Activated CD4-positive, alpha-beta memory T cell treated with anti-CD3 and anti-CD28 coated beads for 36 hours (primary cell): ENCODE results near the gene RERE. TPM values are rescaled to one million over a fixed set of nuclear protein-coding genes. Genes with fewer than 3 reads are reported as not detected.
A peak's percentile ranks its signal among the peaks of the same experiment; 100 is the strongest.

Source experiments
- CTCF ChIA-PET: fragments of 350-600 bp; sonication (Branson Sonifier 250); formaldehyde crosslinking; loops from one replicate; lab custom pipeline; 2021; ENCODE audit warnings: antibody characterized with exemption, inconsistent platforms; lab: Charles Lee
- POLR2A ChIA-PET: fragments of 350-600 bp; sonication (Branson Sonifier 250); formaldehyde crosslinking; loops from one replicate; lab custom pipeline; 2021; ENCODE audit warnings: antibody characterized with exemption; lab: Charles Lee
- DNase-seq: peaks from one replicate; pipeline ENCODE4 v3.0.0-alpha.2; 2020
- H3K27ac Mint-ChIP-seq: one replicate; pipeline ENCODE4 v1.8.0; 2021; ENCODE audit warnings: mixed read lengths
- H3K27me3 Mint-ChIP-seq: one replicate; pipeline ENCODE4 v1.8.0; 2021; ENCODE audit warnings: mixed read lengths
- H3K36me3 Mint-ChIP-seq: one replicate; pipeline ENCODE4 v1.8.0; 2021; ENCODE audit warnings: mixed read lengths
- H3K4me1 Mint-ChIP-seq: one replicate; pipeline ENCODE4 v1.8.0; 2021; ENCODE audit warnings: low read depth, mixed read lengths
- H3K4me3 Mint-ChIP-seq: one replicate; pipeline ENCODE4 v1.8.0; 2021; ENCODE audit warnings: mild to moderate bottlenecking, mixed read lengths
- H3K9me3 Mint-ChIP-seq: one replicate; pipeline ENCODE4 v1.8.0; 2021; ENCODE audit warnings: mixed read lengths
- intact Hi-C: fragments of 100-400 bp; cut with micrococcal nuclease; formaldehyde crosslinking; loops from one replicate; pipeline ENCODE4 v1.15.1; 2023
- total RNA-seq, 2 experiments: library from RNA; stranded (reverse); gene quantifications; one replicate each; pipeline ENCODE4 v1.2.3, GENCODE V29; 2021

The RERE gene
- total RNA-seq, 2 experiments from 2014 or later, result 45.0 to 50.5 TPM

DNA sequence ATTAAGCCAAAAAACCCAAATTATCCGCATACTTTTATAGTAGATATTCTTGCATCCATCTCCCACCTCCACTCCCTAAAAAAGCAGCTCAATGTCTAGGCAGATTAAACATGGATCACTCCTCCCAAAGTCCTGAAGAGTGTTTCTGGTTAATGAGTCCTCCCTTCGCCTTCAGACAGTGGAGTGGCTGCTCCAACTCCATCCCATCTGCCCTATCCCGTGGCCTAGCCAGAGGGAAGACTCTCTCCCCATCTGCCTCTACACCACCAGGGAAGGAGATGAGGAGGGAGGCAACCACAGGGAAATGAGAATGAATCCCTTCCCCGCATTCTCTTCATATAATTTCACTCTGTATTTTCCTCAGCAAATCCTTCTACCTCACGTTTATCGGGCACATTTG, 395.7 kb downstream of the RERE start:
- H3K4me1 Mint-ChIP-seq, result peaks cover 25% of the 10 kb centered on the region
- intact Hi-C loops, result loop anchor here (1.0 to 10.0 kb wide), 6 partner anchors 39 to 453 kb away; partner anchors contain the start of gene ENO1
- no peak overlapping the region for H3K27ac Mint-ChIP-seq
- no peaks in the 10 kb centered on the region for H3K27me3 Mint-ChIP-seq
- H3K36me3 Mint-ChIP-seq, result peaks cover 13% of the 10 kb centered on the region
- POLR2A ChIA-PET, result interaction anchor here (0.9 to 3.5 kb wide), 4 partner anchors 12 to 104 kb away, joined by 3 to 14 read pairs (median 8); no protein-coding TSS in a partner anchor
- DNase-seq, result no peak
- CTCF ChIA-PET, result interaction anchor here (5.6 kb wide), 1 partner anchor 12 kb away, joined by 33 read pairs; no protein-coding TSS in a partner anchor
- H3K4me3 Mint-ChIP-seq, result no peak overlapping the region
- no peaks in the 10 kb centered on the region for H3K9me3 Mint-ChIP-seq

- Mint-ChIP-seq H3K27me3 (no peaks in the 10 kb centered on the region), H3K9me3 (no peaks in the 10 kb centered on the region), H3K4me3 (no peak overlapping the region), H3K27ac (no peak overlapping the region), H3K4me1 (peaks cover 20% of the 10 kb centered on the region), H3K36me3 (peaks cover 23% of the 10 kb centered on the region)
- intact Hi-C loops, result loop anchor here (5.0 to 10.0 kb wide), 5 partner anchors 38 to 454 kb away; partner anchors contain the start of gene ENO1
- DNase-seq, result no peak
- CTCF ChIA-PET, result interaction anchor here (0.9 to 5.6 kb wide), 3 partner anchors 11 to 306 kb away, joined by 4 to 33 read pairs (median 4); no protein-coding TSS in a partner anchor
- POLR2A ChIA-PET, result interaction anchor here (3.3 kb wide), 1 partner anchor 11 kb away, joined by 7 read pairs; no protein-coding TSS in a partner anchor
Observed at GRCh38 chr1:8420318-8420717, 397.1 kb downstream of the RERE start.

- ChIA-PET CTCF (interaction anchor here (0.9 to 5.6 kb wide), 4 partner anchors 11 to 306 kb away, joined by 4 to 33 read pairs (median 4); no protein-coding TSS in a partner anchor), POLR2A (interaction anchor here (3.3 kb wide), 1 partner anchor 10 kb away, joined by 7 read pairs; no protein-coding TSS in a partner anchor)
- DNase-seq, result no peak
- peaks cover 26% of the 10 kb centered on the region for H3K36me3 Mint-ChIP-seq
- H3K9me3 Mint-ChIP-seq, result no peaks in the 10 kb centered on the region
- H3K4me1 Mint-ChIP-seq, result peaks cover 19% of the 10 kb centered on the region
- no peak overlapping the region for H3K27ac Mint-ChIP-seq
- no peak overlapping the region for H3K4me3 Mint-ChIP-seq
- H3K27me3 Mint-ChIP-seq, result no peaks in the 10 kb centered on the region
- intact Hi-C loops, result loop anchor here (5.0 to 10.0 kb wide), 5 partner anchors 38 to 455 kb away; partner anchors contain the start of gene ENO1
Observed at GRCh38 chr1:8419861-8420260, 397.6 kb downstream of the RERE start.

- Mint-ChIP-seq H3K27ac (no peak overlapping the region), H3K4me1 (peaks cover 15% of the 10 kb centered on the region), H3K9me3 (no peaks in the 10 kb centered on the region), H3K4me3 (no peak overlapping the region), H3K27me3 (no peaks in the 10 kb centered on the region), H3K36me3 (peaks cover 30% of the 10 kb centered on the region)
- intact Hi-C loops, result no loop called here
- DNase-seq, result no peak
- ChIA-PET CTCF (interaction anchor here (0.9 to 5.6 kb wide), 3 partner anchors 10 to 106 kb away, joined by 3 to 33 read pairs (median 4); no protein-coding TSS in a partner anchor), POLR2A (interaction anchor here (3.3 kb wide), 1 partner anchor 10 kb away, joined by 7 read pairs; no protein-coding TSS in a partner anchor)
Observed at GRCh38 chr1:8419172-8419571, 398.3 kb downstream of the RERE start.

GRCh38 chr1:8418301-8418700, 399.1 kb downstream of the RERE start:
- POLR2A ChIA-PET, result interaction anchor here (3.3 kb wide), 1 partner anchor 9 kb away, joined by 7 read pairs; no protein-coding TSS in a partner anchor
- CTCF ChIA-PET, result interaction anchor here (0.9 to 5.6 kb wide), 4 partner anchors 9 to 308 kb away, joined by 3 to 33 read pairs (median 4); no protein-coding TSS in a partner anchor
- Mint-ChIP-seq H3K9me3 (no peaks in the 10 kb centered on the region), H3K36me3 (peaks cover 32% of the 10 kb centered on the region), H3K4me3 (no peak overlapping the region), H3K27me3 (no peaks in the 10 kb centered on the region), H3K4me1 (peaks cover 20% of the 10 kb centered on the region), H3K27ac (peak overlapping the region; percentile 49)
- intact Hi-C loops, result no loop called here
- DNase-seq, result no peak

DNA sequence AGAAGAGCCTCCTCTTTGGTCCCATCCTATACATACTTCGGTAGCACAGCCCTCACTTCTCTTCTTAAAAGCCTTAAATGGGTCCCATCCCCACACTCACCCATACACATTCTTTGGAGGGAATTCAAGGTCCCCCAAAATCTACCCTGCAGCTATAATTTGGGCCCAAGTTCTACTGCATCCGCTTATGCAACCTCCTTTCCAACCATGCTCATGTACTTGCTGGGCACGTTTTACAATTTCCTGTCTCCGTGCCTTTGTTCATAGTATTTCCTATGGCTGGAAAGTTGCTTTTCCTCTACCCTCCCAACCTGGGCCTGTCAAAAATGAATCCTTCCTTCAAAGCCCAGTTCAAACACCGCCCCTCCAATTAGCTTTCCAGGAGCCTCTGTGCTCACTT, 399.8 kb downstream of the RERE start:
- CTCF ChIA-PET, result interaction anchor here (0.9 to 5.6 kb wide), 3 partner anchors 8 to 309 kb away, joined by 3 to 33 read pairs (median 3); no protein-coding TSS in a partner anchor
- POLR2A ChIA-PET, result no interaction called here
- Mint-ChIP-seq H3K4me3 (no peak overlapping the region), H3K9me3 (no peaks in the 10 kb centered on the region), H3K27ac (peak overlapping the region; percentile 35), H3K4me1 (peaks cover 22% of the 10 kb centered on the region), H3K36me3 (peaks cover 34% of the 10 kb centered on the region), H3K27me3 (no peaks in the 10 kb centered on the region)
- no peak for DNase-seq
- intact Hi-C loops, result no loop called here

GRCh38 chr1:8416881-8417280, 400.6 kb downstream of the RERE start:
- intact Hi-C loops, result no loop called here
- no peaks in the 10 kb centered on the region for H3K9me3 Mint-ChIP-seq
- no peaks in the 10 kb centered on the region for H3K27me3 Mint-ChIP-seq
- no peak overlapping the region for H3K4me3 Mint-ChIP-seq
- H3K36me3 Mint-ChIP-seq, result peaks cover 34% of the 10 kb centered on the region
- peak overlapping the region; percentile 15 for H3K27ac Mint-ChIP-seq
- POLR2A ChIA-PET, result no interaction called here
- CTCF ChIA-PET, result no interaction called here
- DNase-seq, result no peak
- H3K4me1 Mint-ChIP-seq, result peaks cover 30% of the 10 kb centered on the region

- H3K36me3 Mint-ChIP-seq, result peaks cover 35% of the 10 kb centered on the region
- intact Hi-C loops, result no loop called here
- no peak overlapping the region for H3K4me3 Mint-ChIP-seq
- H3K4me1 Mint-ChIP-seq, result peaks cover 34% of the 10 kb centered on the region
- DNase-seq, result no peak
- no peak overlapping the region for H3K27ac Mint-ChIP-seq
- no peaks in the 10 kb centered on the region for H3K9me3 Mint-ChIP-seq
- ChIA-PET POLR2A (interaction anchor here (1.4 kb wide), 1 partner anchor 11 kb away, joined by 3 read pairs; no protein-coding TSS in a partner anchor), CTCF (no interaction called here)
- H3K27me3 Mint-ChIP-seq, result no peaks in the 10 kb centered on the region
Observed at GRCh38 chr1:8415526-8416278, 401.7 kb downstream of the RERE start.

- Mint-ChIP-seq H3K4me3 (no peak overlapping the region), H3K9me3 (no peaks in the 10 kb centered on the region), H3K27me3 (no peaks in the 10 kb centered on the region), H3K27ac (peak overlapping the region; percentile 21), H3K4me1 (peaks cover 68% of the 10 kb centered on the region), H3K36me3 (peaks cover 30% of the 10 kb centered on the region)
- intact Hi-C loops, result no loop called here
- ChIA-PET CTCF (no interaction called here), POLR2A (no interaction called here)
- DNase-seq, result no peak
Observed at GRCh38 chr1:8412183-8412831, 405.1 kb downstream of the RERE start.

GRCh38 chr1:8411803-8412182, 405.6 kb downstream of the RERE start:
- POLR2A ChIA-PET, result no interaction called here
- Mint-ChIP-seq H3K27me3 (no peaks in the 10 kb centered on the region), H3K36me3 (peaks cover 28% of the 10 kb centered on the region), H3K4me1 (peaks cover 74% of the 10 kb centered on the region), H3K9me3 (no peaks in the 10 kb centered on the region), H3K27ac (peak overlapping the region; percentile 21), H3K4me3 (no peak overlapping the region)
- intact Hi-C loops, result no loop called here
- no peak for DNase-seq
- CTCF ChIA-PET, result no interaction called here

DNA sequence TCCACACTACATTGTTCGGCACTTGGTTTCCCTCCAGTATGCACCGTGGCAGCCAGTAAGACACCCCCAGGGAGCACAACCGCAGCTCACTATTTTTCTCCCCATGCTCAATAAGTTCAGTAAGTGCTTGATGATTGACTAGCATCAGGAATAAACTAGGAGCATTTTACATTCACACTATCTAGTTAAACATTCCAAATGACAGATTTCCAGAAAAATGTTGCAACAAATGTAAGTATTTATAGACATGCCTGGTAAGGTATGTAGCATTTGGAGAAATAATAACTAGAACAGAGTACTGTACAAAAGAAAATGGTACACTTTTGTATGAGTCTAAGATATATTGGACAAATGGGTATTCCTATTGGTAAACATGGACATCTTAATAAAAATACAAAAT, 406.6 kb downstream of the RERE start:
- H3K27ac Mint-ChIP-seq, result no peak overlapping the region
- intact Hi-C loops, result no loop called here
- no peaks in the 10 kb centered on the region for H3K27me3 Mint-ChIP-seq
- DNase-seq, result no peak
- no peaks in the 10 kb centered on the region for H3K9me3 Mint-ChIP-seq
- POLR2A ChIA-PET, result interaction anchor here (0.7 kb wide), 1 partner anchor 13 kb away, joined by 3 read pairs; no protein-coding TSS in a partner anchor
- peaks cover 23% of the 10 kb centered on the region for H3K36me3 Mint-ChIP-seq
- CTCF ChIA-PET, result interaction anchor here (0.8 to 2.4 kb wide), 5 partner anchors 14 to 806 kb away, joined by 3 to 28 read pairs (median 4); no protein-coding TSS in a partner anchor
- peaks cover 76% of the 10 kb centered on the region for H3K4me1 Mint-ChIP-seq
- H3K4me3 Mint-ChIP-seq, result no peak overlapping the region
